NCI-H526 treated with DMSO at 0.1 percent for 48 hours (cell line): ENCODE data around the gene PPA1.
"Not testable (repeated sequence)": the region's sequence is repeated elsewhere in the genome, so short reads cannot be mapped to it uniquely, and the experiment has no call there.

Experiments used
- DNase-seq: peaks from one replicate; lab custom pipeline; 2025; lab: John Stamatoyannopoulos, UW

PPA1 gene

DNA sequence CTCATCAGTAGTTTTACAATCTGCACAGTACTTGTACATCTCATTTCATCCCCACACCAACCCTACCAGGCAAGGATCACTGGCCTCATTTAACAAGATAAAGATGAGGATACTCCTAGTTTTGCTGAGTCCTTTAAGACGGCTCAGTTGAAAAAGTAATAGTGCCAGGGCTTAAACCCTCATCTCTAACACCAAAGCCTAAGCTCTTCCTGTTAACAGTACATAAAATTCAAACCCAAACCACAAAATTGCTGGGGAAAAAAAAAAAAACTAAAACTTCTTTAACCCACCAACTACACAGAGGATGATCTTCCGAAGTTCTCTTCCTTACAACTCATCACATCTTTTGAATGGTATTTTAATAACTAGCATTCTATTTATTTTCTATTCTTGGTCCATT, 64.2 kb downstream of the PPA1 start:
- no peak for DNase-seq

DNA sequence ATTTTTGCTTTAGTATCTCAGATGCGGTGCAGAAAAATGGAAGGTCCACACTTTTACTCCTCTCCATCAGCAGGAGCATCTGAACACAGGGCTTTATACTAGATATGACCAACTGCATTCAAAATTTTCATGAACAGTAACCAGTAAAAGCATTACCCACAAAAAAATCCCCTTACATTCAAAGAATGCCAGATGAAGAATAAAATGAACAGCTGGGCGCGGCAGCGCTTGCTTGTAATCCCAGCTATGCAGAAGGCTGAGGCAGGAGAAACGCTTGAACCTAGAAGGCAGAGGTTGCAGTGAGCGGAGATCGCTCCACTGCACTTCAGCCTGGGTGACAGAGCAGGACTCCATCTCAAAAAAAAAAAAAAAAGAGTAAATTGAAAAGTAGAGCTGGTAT, 66.0 kb downstream of the PPA1 start:
- DNase-seq: no peak

DNA sequence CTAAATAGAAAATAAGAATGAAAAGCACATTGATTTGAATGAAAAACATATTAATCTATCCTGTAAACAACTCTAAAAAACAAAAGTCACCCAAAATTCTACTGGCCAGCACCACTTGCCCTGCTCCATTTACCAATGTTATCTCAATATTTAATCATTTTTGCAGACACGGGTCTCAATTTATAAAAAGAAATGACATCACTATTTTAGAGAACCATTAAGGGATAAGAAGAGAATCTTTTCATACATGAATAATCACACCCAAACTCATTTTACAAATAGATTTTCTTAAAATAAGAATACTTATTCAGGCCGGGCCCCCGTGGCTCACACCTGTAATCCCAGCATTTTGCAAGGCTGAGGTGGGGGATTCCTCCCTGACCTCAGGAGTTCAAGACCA, 66.8 kb downstream of the PPA1 start:
- DNase-seq: no peak

DNA sequence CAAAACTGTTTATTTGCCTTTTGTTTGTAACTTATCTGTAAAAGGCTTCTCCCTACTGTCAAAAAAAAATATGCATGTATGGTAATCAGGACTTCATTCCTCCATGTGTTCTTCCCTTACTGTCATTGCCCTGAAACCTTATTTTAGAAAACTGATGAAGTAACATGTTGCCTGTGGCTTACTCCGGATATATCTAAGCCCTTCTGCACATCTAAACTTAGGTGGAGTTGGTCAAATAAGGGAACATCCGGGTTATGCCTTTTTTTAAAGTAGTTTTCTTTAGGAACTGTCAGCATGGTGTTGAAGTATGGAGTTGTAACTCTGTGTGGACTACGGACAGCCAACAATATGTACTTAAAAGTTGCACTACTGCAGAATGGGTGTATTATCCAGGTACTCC, 69.1 kb downstream of the PPA1 start:
- DNase-seq: no peak

DNA sequence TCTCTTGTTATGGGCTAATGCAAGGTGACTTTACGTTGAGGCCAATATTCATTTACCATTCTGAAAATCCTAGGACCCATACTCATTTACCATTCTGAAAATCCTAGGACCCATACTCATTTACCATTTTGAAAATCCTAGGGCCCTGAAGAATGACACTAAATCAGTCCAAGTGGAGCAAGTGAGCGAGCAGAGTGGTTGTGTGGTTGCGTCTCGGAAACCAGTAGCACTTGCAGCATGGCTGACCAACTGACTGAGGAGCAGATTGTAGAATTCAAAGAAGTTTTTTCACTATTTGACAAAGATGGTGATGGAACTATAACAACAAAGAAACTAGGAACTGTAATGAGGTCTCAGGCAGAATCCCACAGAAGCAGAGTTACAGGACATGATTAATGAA, 69.8 kb downstream of the PPA1 start:
- no peak for DNase-seq

DNA sequence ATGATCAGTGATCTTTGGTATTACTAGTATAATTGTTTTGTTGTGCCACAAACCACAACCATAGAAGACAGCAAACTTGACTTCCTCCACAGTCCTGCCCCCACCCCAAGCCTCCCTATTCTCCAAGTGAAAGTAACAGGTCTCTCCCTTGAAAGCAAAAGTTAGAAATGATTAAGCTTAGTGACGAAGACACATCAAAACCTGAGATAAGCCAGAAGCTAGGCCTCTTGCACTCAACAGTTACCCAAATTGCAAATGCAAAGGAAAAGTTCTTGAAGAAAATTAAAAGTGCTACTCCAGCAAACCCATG, 70.4 kb downstream of the PPA1 start:
- no peak for DNase-seq

DNA sequence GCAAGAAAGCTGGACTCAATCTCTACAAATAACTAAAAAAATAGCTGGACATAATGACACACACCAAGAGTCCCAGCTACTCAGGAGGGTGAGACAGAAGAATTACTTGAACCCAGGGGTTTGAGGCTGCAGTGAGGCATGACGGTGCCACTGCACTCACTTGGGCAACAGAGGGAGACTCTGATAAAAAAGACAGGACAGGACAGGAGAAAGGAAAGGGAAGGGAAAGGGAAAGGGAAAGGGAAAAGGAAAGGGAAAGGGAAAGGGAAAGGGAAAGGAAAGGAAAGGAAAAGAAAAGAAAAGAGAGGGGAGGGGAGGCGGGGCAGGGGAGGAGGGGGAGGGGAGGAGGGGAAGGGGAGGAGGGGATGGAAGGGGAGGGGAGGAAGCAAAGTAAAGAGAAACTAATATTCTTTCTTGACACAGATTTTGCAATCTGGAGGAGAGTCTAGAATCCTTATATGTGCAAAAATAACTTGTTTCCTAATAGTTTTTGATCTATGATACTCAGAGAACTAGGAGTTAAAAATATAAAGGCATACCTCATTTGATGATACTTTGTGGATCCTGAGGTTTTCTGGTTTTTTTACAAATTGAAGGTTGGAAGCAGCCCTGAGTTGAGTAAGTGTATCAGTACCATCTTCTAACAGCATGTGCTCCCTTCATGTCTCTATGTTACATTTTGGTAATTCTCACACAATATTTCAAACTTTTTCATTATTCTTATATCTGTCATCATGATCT, 70.9 kb downstream of the PPA1 start:
- DNase-seq: no peak

DNA sequence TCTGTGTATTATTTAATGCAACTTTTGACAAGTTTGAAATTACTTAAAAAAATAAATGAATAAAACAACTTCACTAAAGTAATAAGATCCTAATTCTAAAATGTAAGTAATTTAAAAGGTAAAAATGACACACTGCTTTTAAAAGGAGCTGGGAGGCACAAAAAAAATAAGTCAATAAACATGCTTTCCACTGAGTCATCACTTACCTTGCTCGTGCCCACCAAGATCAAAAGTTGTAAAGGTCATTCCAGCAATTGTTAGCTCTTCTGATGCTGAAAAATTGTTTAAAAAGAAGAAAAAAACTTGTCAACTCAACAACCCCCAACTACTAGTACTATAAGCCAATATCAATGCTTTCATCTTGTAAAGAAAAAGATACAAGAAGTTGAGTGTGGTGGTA, 72.4 kb downstream of the PPA1 start:
- no peak for DNase-seq

DNA sequence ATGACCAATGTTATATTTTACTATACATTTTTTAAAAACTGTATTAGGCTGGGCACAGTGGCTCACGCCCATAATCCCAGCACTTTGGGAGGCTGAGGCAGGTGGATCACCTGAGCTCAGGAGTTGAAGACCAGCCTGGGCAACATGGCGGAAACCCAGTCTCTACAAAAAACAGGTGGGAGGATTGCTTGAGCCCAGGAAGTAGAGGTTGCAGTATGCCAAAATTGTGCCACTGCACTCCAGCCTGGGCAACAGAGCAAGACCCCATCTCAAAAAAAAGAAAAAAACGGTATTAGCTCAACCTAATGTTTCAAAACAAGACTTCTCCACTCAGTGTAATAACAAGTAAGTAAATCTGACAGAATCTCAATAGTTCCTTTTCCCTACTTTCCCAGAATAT, 73.9 kb downstream of the PPA1 start:
- DNase-seq: not testable (repeated sequence)

DNA sequence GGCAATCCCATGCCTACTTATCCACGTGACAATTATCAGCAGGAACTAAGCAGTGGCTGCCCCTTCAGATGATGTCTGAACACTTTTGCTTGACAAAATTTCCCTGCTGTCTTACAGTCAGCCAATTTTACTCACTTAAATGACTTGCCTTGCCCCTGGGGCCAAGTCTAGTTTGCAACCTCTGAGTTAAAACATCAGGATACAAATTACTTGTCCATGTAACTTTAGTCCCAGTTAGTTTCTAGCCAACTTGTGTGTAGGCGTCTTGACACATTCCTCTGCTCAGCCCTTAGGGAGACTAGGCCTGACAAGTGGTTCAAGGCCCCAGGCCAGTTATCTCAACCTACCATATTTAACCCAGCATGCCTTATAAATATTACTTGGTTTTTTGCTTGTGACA, 75.1 kb downstream of the PPA1 start:
- DNase-seq: no peak

DNA sequence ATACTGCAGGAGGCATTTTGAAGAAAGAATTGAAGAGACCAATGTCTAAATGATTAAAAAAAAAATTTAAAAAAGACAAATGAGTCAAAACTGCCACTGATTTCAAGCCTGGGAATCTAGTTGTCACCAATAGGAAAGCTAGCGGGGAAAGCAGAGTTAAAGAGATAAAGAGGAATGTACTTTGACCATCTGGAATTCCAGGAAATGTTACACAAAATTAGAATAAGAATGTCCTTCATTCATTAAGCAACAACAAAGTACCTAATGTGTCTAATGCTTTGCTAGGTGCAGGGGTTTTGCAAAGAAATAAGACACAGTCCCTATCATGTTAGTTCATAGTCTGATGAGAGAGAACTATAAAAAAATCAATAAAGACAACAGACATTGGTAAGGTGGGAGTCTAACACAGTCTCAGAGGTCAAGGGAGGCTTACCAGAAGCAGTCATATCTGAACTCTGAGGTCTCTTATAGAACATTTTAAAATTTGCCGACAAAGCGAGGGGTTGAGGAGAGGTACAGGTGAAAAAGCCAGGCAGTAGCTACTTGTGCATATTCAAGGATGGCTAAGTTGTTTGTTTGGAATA, 77.9 kb downstream of the PPA1 start:
- no peak for DNase-seq
